ENCODE measurements around the gene SPRR2A.
A peak's percentile ranks its signal among the peaks of the same experiment; 100 is the strongest.
"Not testable (repeated sequence)": the region's sequence is repeated elsewhere in the genome, so short reads cannot be mapped to it uniquely, and the experiment has no call there.

Gene SPRR2A

GRCh38 chr1:153057375-153057774, at the start of gene SPRR2A:
TSS of gene SPRR2A (minus strand) at chr1:153057512. CDS start at chr1:153056735, 777 bp downstream.
- no peak for DNase-seq (ENCODE audit: low read depth)

GRCh38 chr1:153100245-153100644, 42.9 kb upstream of the SPRR2A start:
- DNase-seq (ENCODE audit: low read depth): peak; percentile 90

GRCh38 chr1:153099461-153100045, 42.2 kb upstream of the SPRR2A start:
- DNase-seq (ENCODE audit: low read depth): peak; percentile 10

GRCh38 chr1:153095764-153096163, 38.5 kb upstream of the SPRR2A start:
- DNase-seq (ENCODE audit: low read depth): no peak

- DNase-seq (ENCODE audit: low read depth): no peak
Measured at GRCh38 chr1:153094426-153094825, 37.1 kb upstream of the SPRR2A start, which contains the start of gene SPRR2E. TSS of gene SPRR2E (minus strand) at chr1:153094526. CDS start at chr1:153093751, 775 bp downstream.

- DNase-seq (ENCODE audit: low read depth): no peak
Measured at GRCh38 chr1:153087652-153088051, 30.3 kb upstream of the SPRR2A start.

- no peak for DNase-seq (ENCODE audit: low read depth)
Measured at GRCh38 chr1:153081736-153082135, 24.4 kb upstream of the SPRR2A start.

- DNase-seq (ENCODE audit: low read depth): no peak
Measured at GRCh38 chr1:153072806-153073726, 15.8 kb upstream of the SPRR2A start.

GRCh38 chr1:153071511-153071910, 14.2 kb upstream of the SPRR2A start, which contains the start of gene SPRR2B:
TSS of gene SPRR2B (minus strand) at chr1:153071611. CDS start at chr1:153070839, 772 bp downstream.
- no peak for DNase-seq (ENCODE audit: low read depth)

GRCh38 chr1:153070243-153070642, 12.9 kb upstream of the SPRR2A start:
- no peak for DNase-seq (ENCODE audit: low read depth)

- DNase-seq (ENCODE audit: low read depth): peak; percentile 4
Measured at GRCh38 chr1:153058826-153059784, 1.8 kb upstream of the SPRR2A start.

- DNase-seq (ENCODE audit: low read depth): peak; percentile 20
Measured at GRCh38 chr1:153058154-153058553, 842 bp upstream of the SPRR2A start.

GRCh38 chr1:153056111-153056510, 1.2 kb downstream of the SPRR2A start:
- not testable (repeated sequence) for DNase-seq (ENCODE audit: low read depth)

GRCh38 chr1:153049211-153049610, 8.1 kb downstream of the SPRR2A start:
- DNase-seq (ENCODE audit: low read depth): no peak

- DNase-seq (ENCODE audit: low read depth): no peak
Measured at GRCh38 chr1:153040950-153041631, 16.2 kb downstream of the SPRR2A start, which contains the start of gene SPRR2D. TSS of gene SPRR2D (minus strand) at chr1:153041120. CDS start at chr1:153040346, 774 bp downstream.

GRCh38 chr1:153035211-153035610, 22.1 kb downstream of the SPRR2A start:
- no peak for DNase-seq (ENCODE audit: low read depth)

- peak; percentile 85 for DNase-seq (ENCODE audit: low read depth)
Measured at GRCh38 chr1:153032677-153033308, 24.5 kb downstream of the SPRR2A start.

- no peak for DNase-seq (ENCODE audit: low read depth)
Measured at GRCh38 chr1:153032073-153032472, 25.2 kb downstream of the SPRR2A start.

GRCh38 chr1:153030895-153031294, 26.4 kb downstream of the SPRR2A start, which contains the start of gene SPRR1B:
TSS of gene SPRR1B (plus strand) at chr1:153031203. CDS start at chr1:153032346, 1,143 bp downstream.
- DNase-seq (ENCODE audit: low read depth): no peak

GRCh38 chr1:153028766-153029165, 28.5 kb downstream of the SPRR2A start:
- DNase-seq (ENCODE audit: low read depth): no peak

GRCh38 chr1:153025797-153026196, 31.5 kb downstream of the SPRR2A start:
- no peak for DNase-seq (ENCODE audit: low read depth)

Measured in ELR (cell line).